ENCODE results near the gene LRP2.

The LRP2 gene

DNA sequence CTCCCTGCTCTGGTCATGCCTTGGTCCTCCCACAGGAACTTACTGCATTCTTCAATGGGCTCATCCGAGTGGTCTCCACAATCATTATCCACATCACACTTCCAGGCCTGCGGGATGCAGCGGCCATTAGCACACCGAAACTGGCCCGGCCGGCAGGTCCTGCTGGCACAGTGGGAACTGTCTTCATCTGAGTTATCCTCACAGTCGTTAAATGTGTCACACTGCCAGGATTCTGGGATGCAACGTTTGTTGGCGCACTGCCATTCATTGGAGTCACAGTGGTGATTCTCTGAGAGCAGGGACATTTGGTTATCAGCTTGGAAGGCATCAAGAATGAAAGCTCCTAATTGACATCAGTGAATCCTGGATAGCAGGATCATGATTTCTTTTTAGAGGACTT is 188.5 kb downstream of the LRP2 start:
- Mint-ChIP-seq H3K4me3 (no peak overlapping the region), H3K4me1 (ENCODE audit: low read depth) (no peaks in the 10 kb centered on the region), H3K27me3 (peaks cover 20% of the 10 kb centered on the region), H3K9me3 (no peaks in the 10 kb centered on the region), H3K27ac (no peak overlapping the region), H3K36me3 (ENCODE audit: low read depth) (no peaks in the 10 kb centered on the region)
- DNase-seq, result no peak

DNA sequence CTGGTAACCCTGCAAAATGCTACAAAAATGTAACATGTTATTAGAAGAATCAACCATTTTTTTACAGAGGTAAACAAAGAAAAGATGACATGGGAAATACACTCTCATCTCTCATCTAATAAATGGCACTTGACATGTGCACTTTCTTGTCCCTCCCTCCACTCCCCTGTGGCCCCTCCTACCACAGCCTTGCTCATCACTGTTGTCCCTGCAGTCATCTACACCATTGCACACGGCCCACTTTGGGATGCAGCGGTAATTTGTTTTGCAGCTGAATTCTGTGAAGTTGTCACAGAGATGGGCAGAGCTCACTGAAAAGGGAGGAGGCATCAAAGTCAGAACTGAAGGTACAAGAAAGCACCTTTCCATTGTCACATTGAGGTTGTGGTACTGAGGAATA is 189.4 kb downstream of the LRP2 start:
- no peaks in the 10 kb centered on the region for H3K36me3 Mint-ChIP-seq (ENCODE audit: low read depth)
- peaks cover 23% of the 10 kb centered on the region for H3K27me3 Mint-ChIP-seq
- H3K9me3 Mint-ChIP-seq, result no peaks in the 10 kb centered on the region
- H3K27ac Mint-ChIP-seq, result no peak overlapping the region
- no peak for DNase-seq
- no peaks in the 10 kb centered on the region for H3K4me1 Mint-ChIP-seq (ENCODE audit: low read depth)
- no peak overlapping the region for H3K4me3 Mint-ChIP-seq

DNA sequence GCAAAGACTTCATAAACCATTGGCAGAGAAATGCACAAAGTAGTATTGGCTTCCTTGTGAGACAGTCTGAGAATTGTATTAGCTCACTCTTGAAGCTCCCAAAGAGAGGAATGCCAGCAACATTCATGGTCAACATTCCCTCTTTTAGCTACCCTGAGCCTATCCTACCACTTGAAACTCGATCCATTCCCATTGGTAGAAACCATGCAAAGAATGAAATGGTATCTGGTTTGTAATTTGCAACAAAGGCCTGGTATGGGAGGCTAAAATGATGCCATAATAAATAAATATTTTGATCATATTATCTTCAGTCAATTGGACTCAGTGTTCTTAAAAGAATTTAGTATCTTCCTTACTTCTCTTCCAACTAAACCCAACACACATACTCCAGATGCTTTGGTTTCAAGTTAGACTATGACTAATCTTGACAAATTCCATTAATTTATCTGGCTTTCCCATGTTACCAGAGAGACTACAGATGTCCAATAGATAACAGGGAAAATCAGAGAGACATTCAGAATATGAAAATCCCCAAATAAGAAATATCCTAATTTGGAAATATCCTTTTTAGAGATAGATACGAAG is 190.1 kb downstream of the LRP2 start:
- H3K36me3 Mint-ChIP-seq (ENCODE audit: low read depth), result no peaks in the 10 kb centered on the region
- no peaks in the 10 kb centered on the region for H3K4me1 Mint-ChIP-seq (ENCODE audit: low read depth)
- H3K4me3 Mint-ChIP-seq, result no peak overlapping the region
- no peak for DNase-seq
- peaks cover 20% of the 10 kb centered on the region for H3K27me3 Mint-ChIP-seq
- H3K9me3 Mint-ChIP-seq, result no peaks in the 10 kb centered on the region
- no peak overlapping the region for H3K27ac Mint-ChIP-seq

DNA sequence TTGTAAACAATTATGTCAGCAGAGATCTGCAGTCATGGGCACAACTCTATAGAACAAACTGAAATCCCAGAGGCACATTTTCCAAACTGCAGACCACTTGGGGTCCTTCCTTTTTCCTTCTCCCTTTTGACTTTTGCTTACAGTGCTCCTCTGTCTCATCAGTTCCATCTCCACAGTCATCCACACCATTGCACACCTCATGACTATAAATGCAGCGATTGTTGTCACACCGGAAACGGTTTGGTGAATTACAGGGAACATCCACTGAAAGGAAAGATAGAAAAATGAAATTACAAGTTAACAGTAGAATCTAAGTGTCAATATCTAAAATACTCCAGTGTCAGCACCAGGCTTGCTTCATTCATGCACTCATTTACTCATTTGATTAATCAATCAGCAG is 196.5 kb downstream of the LRP2 start:
- H3K4me1 Mint-ChIP-seq (ENCODE audit: low read depth), result peaks cover 4% of the 10 kb centered on the region
- H3K4me3 Mint-ChIP-seq, result no peak overlapping the region
- no peak for DNase-seq
- no peaks in the 10 kb centered on the region for H3K9me3 Mint-ChIP-seq
- H3K27me3 Mint-ChIP-seq, result peaks cover 25% of the 10 kb centered on the region
- H3K36me3 Mint-ChIP-seq (ENCODE audit: low read depth), result no peaks in the 10 kb centered on the region
- no peak overlapping the region for H3K27ac Mint-ChIP-seq

DNA sequence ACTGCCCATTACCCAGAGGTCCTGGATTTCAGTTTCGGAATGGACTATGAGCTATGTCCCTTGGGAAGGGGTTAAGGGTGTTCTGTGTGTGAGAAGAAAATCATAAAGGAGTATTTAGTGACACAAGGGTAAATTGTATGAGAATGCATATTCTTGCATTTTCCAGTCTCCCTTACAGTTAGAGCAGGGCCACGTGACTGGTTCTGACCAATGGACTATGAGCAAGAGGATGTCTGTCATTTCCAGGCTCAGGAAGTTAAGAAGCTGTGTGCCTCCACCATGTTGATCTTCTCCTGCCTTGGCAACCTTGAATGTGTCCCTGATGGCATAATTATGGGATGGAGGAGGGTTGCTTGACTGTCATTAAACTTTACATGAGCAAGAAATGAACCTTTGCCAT is 198.0 kb downstream of the LRP2 start:
- Mint-ChIP-seq H3K27me3 (peaks cover 27% of the 10 kb centered on the region), H3K9me3 (no peaks in the 10 kb centered on the region), H3K4me1 (ENCODE audit: low read depth) (peaks cover 4% of the 10 kb centered on the region), H3K27ac (no peak overlapping the region), H3K36me3 (ENCODE audit: low read depth) (no peaks in the 10 kb centered on the region), H3K4me3 (no peak overlapping the region)
- no peak for DNase-seq

DNA sequence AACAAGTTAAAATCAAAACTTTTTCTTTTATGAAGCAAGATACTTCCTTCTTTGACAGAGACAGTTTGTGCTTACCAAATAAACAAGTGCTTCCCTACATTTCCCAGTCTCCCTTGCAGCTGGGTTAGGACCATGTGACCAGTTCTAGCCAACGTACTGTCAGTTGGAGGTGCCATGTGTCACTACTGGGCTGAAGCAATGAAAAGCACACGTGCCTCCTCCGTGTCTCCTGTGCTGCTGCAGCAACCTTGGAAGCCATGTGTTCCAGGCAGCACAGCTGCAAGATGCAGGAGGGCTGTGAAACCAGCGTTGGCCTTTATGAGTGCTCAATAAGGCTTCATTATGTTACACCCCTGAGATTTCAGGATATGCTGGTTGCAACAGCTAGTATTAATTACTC is 199.7 kb downstream of the LRP2 start:
- Mint-ChIP-seq H3K27me3 (peaks cover 28% of the 10 kb centered on the region), H3K36me3 (ENCODE audit: low read depth) (no peaks in the 10 kb centered on the region), H3K4me3 (no peak overlapping the region), H3K4me1 (ENCODE audit: low read depth) (peaks cover 4% of the 10 kb centered on the region), H3K9me3 (no peaks in the 10 kb centered on the region), H3K27ac (no peak overlapping the region)
- DNase-seq, result no peak

GRCh38 chr2:169160926-169161481 is 201.3 kb downstream of the LRP2 start:
- no peak for DNase-seq
- peaks cover 29% of the 10 kb centered on the region for H3K27me3 Mint-ChIP-seq
- H3K9me3 Mint-ChIP-seq, result no peaks in the 10 kb centered on the region
- no peak overlapping the region for H3K27ac Mint-ChIP-seq
- H3K36me3 Mint-ChIP-seq (ENCODE audit: low read depth), result no peaks in the 10 kb centered on the region
- H3K4me1 Mint-ChIP-seq (ENCODE audit: low read depth), result peaks cover 4% of the 10 kb centered on the region
- no peak overlapping the region for H3K4me3 Mint-ChIP-seq

- Mint-ChIP-seq H3K27me3 (peaks cover 23% of the 10 kb centered on the region), H3K4me1 (ENCODE audit: low read depth) (peaks cover 4% of the 10 kb centered on the region), H3K27ac (no peak overlapping the region), H3K4me3 (no peak overlapping the region), H3K9me3 (no peaks in the 10 kb centered on the region), H3K36me3 (ENCODE audit: low read depth) (no peaks in the 10 kb centered on the region)
- DNase-seq, result no peak
Observed at GRCh38 chr2:169159686-169160085, 202.6 kb downstream of the LRP2 start.

DNA sequence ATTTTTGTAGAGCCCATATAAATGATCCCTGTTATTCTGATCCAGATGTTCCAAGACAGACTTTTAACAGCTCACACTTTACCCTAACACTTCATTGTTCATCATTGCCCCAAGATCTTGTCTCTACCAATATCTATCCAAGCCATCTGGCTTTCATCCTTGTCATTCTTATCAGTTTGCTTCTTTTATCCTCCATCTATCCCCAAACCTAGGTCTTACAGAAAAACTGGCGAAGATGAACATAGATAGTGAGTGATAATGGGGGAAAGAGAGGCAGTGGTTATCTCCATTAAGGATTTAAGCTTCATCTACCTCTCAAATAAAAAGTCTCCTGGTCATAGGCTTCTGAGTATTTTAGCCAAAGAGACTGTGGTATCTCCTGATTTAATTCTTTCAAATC is 203.5 kb downstream of the LRP2 start:
- Mint-ChIP-seq H3K27me3 (peaks cover 16% of the 10 kb centered on the region), H3K4me3 (no peak overlapping the region), H3K9me3 (peaks cover 3% of the 10 kb centered on the region), H3K27ac (no peak overlapping the region), H3K36me3 (ENCODE audit: low read depth) (no peaks in the 10 kb centered on the region), H3K4me1 (ENCODE audit: low read depth) (peaks cover 4% of the 10 kb centered on the region)
- DNase-seq, result no peak

GRCh38 chr2:169146220-169146619 is 216.1 kb downstream of the LRP2 start:
- no peak overlapping the region for H3K4me3 Mint-ChIP-seq
- DNase-seq, result no peak
- no peaks in the 10 kb centered on the region for H3K36me3 Mint-ChIP-seq (ENCODE audit: low read depth)
- H3K27ac Mint-ChIP-seq, result no peak overlapping the region
- H3K4me1 Mint-ChIP-seq (ENCODE audit: low read depth), result peaks cover 2% of the 10 kb centered on the region
- H3K27me3 Mint-ChIP-seq, result no peaks in the 10 kb centered on the region
- H3K9me3 Mint-ChIP-seq, result no peaks in the 10 kb centered on the region

GRCh38 chr2:169143998-169144397 is 218.3 kb downstream of the LRP2 start:
- H3K4me3 Mint-ChIP-seq, result no peak overlapping the region
- no peaks in the 10 kb centered on the region for H3K36me3 Mint-ChIP-seq (ENCODE audit: low read depth)
- H3K4me1 Mint-ChIP-seq (ENCODE audit: low read depth), result peaks cover 2% of the 10 kb centered on the region
- DNase-seq, result no peak
- no peaks in the 10 kb centered on the region for H3K9me3 Mint-ChIP-seq
- H3K27me3 Mint-ChIP-seq, result no peaks in the 10 kb centered on the region
- H3K27ac Mint-ChIP-seq, result no peak overlapping the region

GRCh38 chr2:169141713-169142352 is 220.5 kb downstream of the LRP2 start:
- Mint-ChIP-seq H3K4me1 (ENCODE audit: low read depth) (peaks cover 2% of the 10 kb centered on the region), H3K36me3 (ENCODE audit: low read depth) (no peaks in the 10 kb centered on the region), H3K27ac (no peak overlapping the region), H3K27me3 (no peaks in the 10 kb centered on the region), H3K4me3 (no peak overlapping the region), H3K9me3 (no peaks in the 10 kb centered on the region)
- peak; percentile 52 for DNase-seq

- no peaks in the 10 kb centered on the region for H3K9me3 Mint-ChIP-seq
- H3K4me1 Mint-ChIP-seq (ENCODE audit: low read depth), result peaks cover 2% of the 10 kb centered on the region
- DNase-seq, result no peak
- H3K27ac Mint-ChIP-seq, result no peak overlapping the region
- no peaks in the 10 kb centered on the region for H3K36me3 Mint-ChIP-seq (ENCODE audit: low read depth)
- H3K4me3 Mint-ChIP-seq, result no peak overlapping the region
- no peaks in the 10 kb centered on the region for H3K27me3 Mint-ChIP-seq
Observed at GRCh38 chr2:169139993-169140767, 222.2 kb downstream of the LRP2 start.

DNA sequence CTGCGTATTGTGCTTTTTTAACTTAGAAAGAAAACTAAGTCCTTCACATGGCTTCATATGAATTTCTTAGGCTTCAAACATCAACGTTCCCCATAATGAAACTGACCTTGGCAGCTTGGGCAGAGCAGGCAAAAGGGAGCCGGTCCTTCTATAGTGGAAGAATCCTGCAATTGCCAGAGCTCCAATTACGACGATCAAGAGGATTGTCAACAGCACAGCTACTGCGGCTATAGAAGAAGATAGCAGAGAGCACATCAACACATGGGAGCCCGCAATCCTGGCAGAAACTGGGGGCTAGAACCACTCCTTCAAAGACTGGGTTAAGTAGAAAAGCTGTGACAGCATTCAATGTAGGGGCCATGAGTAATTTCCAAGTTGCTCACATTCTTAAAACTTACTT is 223.2 kb downstream of the LRP2 start:
- Mint-ChIP-seq H3K9me3 (no peaks in the 10 kb centered on the region), H3K4me1 (ENCODE audit: low read depth) (peaks cover 2% of the 10 kb centered on the region), H3K36me3 (ENCODE audit: low read depth) (no peaks in the 10 kb centered on the region), H3K27me3 (no peaks in the 10 kb centered on the region), H3K27ac (no peak overlapping the region), H3K4me3 (no peak overlapping the region)
- DNase-seq, result no peak

DNA sequence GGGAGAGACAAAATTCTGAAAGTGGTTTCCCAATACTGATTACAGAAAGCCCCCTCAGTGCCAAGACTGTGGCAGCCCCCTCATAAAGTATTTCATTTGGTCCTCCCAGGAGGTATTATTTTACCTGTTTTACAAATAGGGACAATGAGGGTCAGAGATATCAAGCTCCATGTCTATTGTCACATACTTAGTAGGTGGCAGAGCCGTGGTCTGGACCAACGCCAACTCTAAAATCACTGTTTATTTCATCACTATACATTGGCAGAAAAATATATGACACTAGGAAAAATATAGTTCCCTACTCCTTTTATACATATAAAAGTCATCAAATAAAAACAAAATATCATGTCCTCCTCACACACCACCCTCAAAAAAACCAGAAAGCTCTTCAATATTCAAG is 224.4 kb downstream of the LRP2 start:
- no peaks in the 10 kb centered on the region for H3K36me3 Mint-ChIP-seq (ENCODE audit: low read depth)
- H3K4me1 Mint-ChIP-seq (ENCODE audit: low read depth), result peaks cover 2% of the 10 kb centered on the region
- no peak overlapping the region for H3K27ac Mint-ChIP-seq
- no peaks in the 10 kb centered on the region for H3K27me3 Mint-ChIP-seq
- H3K9me3 Mint-ChIP-seq, result no peaks in the 10 kb centered on the region
- no peak for DNase-seq
- H3K4me3 Mint-ChIP-seq, result no peak overlapping the region

All from activated T-cell treated with anti-CD3 and anti-CD28 coated beads, Interleukin-2, amount 50 U/mL, for 24 hours (primary cell).